Ovary (tissue), 9 donors: Measurements from ENCODE around the gene DNM2. TPM values are rescaled to one million over a fixed set of nuclear protein-coding genes. Genes with fewer than 3 reads are reported as not detected.

Source experiments
- DNase-seq, 5 donors: peaks; one replicate each; pipeline ENCODE4 v3.0.0-alpha.2; 2019 to 2020
- H3K27ac ChIP-seq, 2 donors: fragments of 200-600 bp; one replicate each; pipeline versions ENCODE4 v1.5.1 to v1.8.0; 2019 to 2022
- H3K27me3 ChIP-seq: fragments of 200-600 bp; one replicate; pipeline ENCODE4 v1.8.0; 2022
- H3K36me3 ChIP-seq: fragments of 200-600 bp; sonication (generic); one replicate; pipeline ENCODE4 v1.5.1; 2019
- H3K4me1 ChIP-seq: one replicate; pipeline ENCODE4 v1.8.1; 2013; ENCODE audit warnings: mild to moderate bottlenecking, moderate library complexity; ENCODE audit not compliant: insufficient read depth
- H3K4me3 ChIP-seq: fragments of 200-600 bp; sonication (generic); one replicate; pipeline ENCODE4 v1.5.1; 2017
- H3K9me3 ChIP-seq, 2 donors: fragments of 200-600 bp in 1 of 2; sonication (generic) in 1 of 2; one replicate each; pipeline versions ENCODE4 v1.5.1 to v1.8.1; 2013 to 2019; ENCODE audit warnings: mild to moderate bottlenecking in 1 of 2, moderate library complexity in 1 of 2
- EP300 ChIP-seq: sonication (generic); formaldehyde crosslinking; IDR thresholded peaks from one replicate; pipeline ENCODE4 v1.6.1; 2017; ENCODE audit warnings: antibody characterized with exemption
- POLR2A ChIP-seq: fragments of 450-650 bp; IDR thresholded peaks from one replicate; pipeline ENCODE4 v1.6.1; 2017; ENCODE audit warnings: antibody characterized with exemption, mild to moderate bottlenecking, moderate library complexity
- WGBS, 3 donors: extraction: QIAGEN DNeasy Blood & Tissue Kit in 1 of 3; methylation state at CpG; one replicate each; pipeline versions ENCODE4 v1.1.5 to v1.1.7; 2013 to 2017; 5-methylcytosine and 5-hydroxymethylcytosine counted together
- intact Hi-C, 4 donors: fragments of 100-400 bp; cut with DNase I; formaldehyde crosslinking; loops; one replicate each; pipeline versions ENCODE4 v1.11.0 to v1.15.1; 2022 to 2023
- polyA plus RNA-seq, 2 donors: library from polyadenylated mRNA; stranded (reverse); fragments of 200-250 nt in 1 of 2; fragments of 350-450 nt in 1 of 2; fragmentation: Illumina TruSeq in 1 of 2; extraction: RNeasy Lipid Tissue Mini Kit (QIAGEN cat#74804) in 1 of 2; gene quantifications; one replicate each; pipeline ENCODE4 v1.2.3, GENCODE V29; 2013 to 2014
- total RNA-seq, 7 donors: library from RNA; depleted of rRNA in 2 of 7; stranded (reverse); fragments of >200 nt in 2 of 7; fragmentation: NEBNext Ultra II Directional in 3 of 7; extraction: Animal tissue kit (Norgen Biotek cat#: 25700) in 3 of 7; gene quantifications; one replicate each; pipeline versions ENCODE4 v1.1.0 to v1.2.4, GENCODE V29; 2016 to 2023
- TF ChIP-seq, protein P1 (sequence below), 3 donors: fragments of 450-650 bp in 2 of 3; fragments of 200-600 bp in 1 of 3; IDR thresholded peaks; one replicate each; pipeline versions ENCODE4 v1.5.1 to v1.8.0; 2016 to 2022; ENCODE audit warnings: antibody characterized with exemption in 3 of 3, mild to moderate bottlenecking in 1 of 3
- donor health status: DM: no; HTN: no; CAD: no; lungs with moderate emphysema.
- donor health status: DM: no; HTN: no; CAD: no.
- donor health status: Bipolar disorder and iron deficiency.
- donor health status: DM: yes; HTN: yes; CAD: no.
- donor health status: DM: no; HTN: no; CAD: no.
- donor health status: DM: yes; HTN: yes; CAD: no.

Gene DNM2
- total and polyA plus RNA-seq, 9 donors: 51.1 to 121 (median 74.3) TPM

DNA sequence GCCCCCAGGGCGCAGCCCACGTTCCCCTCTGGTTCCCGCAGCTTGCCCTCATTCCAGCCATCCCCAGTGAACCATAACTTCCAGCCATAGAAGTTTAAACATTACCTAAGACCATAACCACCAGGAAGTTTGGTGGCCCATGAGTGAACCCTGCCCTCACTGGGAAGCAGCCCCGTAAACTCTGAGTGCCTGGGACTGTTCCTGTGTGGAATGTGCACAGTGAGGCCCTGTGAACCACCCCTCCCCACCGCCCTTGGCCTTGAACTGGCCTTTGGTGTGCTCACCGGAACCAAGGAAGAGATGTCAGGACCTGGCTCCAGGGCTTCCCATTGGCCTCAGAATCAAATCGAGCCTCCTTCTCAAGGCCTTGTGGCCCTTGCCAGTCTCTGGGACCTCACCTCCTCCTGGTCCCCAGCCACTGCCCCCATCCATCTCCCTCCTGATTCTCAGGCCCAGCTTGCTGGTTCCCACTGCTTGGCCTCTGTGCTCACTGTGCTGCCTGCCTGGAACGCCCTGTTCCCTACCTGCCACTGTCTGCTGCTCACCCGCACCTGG is 46.5 kb downstream of the DNM2 start:
- 52 to 59% (median 53%) methylated on average over 9 of the region's 9 CpGs for whole genome bisulfite sequencing, 3 donors
- intact Hi-C loops: no loop called here
- no peak for TF ChIP-seq POLR2A
- TF ChIP-seq, protein P1, sequence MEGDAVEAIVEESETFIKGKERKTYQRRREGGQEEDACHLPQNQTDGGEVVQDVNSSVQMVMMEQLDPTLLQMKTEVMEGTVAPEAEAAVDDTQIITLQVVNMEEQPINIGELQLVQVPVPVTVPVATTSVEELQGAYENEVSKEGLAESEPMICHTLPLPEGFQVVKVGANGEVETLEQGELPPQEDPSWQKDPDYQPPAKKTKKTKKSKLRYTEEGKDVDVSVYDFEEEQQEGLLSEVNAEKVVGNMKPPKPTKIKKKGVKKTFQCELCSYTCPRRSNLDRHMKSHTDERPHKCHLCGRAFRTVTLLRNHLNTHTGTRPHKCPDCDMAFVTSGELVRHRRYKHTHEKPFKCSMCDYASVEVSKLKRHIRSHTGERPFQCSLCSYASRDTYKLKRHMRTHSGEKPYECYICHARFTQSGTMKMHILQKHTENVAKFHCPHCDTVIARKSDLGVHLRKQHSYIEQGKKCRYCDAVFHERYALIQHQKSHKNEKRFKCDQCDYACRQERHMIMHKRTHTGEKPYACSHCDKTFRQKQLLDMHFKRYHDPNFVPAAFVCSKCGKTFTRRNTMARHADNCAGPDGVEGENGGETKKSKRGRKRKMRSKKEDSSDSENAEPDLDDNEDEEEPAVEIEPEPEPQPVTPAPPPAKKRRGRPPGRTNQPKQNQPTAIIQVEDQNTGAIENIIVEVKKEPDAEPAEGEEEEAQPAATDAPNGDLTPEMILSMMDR (IDR thresholded peaks at IDR 0.05): no peak
- TF ChIP-seq EP300: no peak
- Histone ChIP-seq H3K36me3 (no peaks in the 10 kb centered on the region), H3K4me3 (no peak overlapping the region), H3K4me1 (peaks cover 23% of the 10 kb centered on the region), H3K27ac (no peak overlapping the region), H3K27me3 (no peaks in the 10 kb centered on the region), H3K9me3 (no peaks in the 10 kb centered on the region)
- peak in 2 of 5 donors; percentile 51 to 80 for DNase-seq

DNA sequence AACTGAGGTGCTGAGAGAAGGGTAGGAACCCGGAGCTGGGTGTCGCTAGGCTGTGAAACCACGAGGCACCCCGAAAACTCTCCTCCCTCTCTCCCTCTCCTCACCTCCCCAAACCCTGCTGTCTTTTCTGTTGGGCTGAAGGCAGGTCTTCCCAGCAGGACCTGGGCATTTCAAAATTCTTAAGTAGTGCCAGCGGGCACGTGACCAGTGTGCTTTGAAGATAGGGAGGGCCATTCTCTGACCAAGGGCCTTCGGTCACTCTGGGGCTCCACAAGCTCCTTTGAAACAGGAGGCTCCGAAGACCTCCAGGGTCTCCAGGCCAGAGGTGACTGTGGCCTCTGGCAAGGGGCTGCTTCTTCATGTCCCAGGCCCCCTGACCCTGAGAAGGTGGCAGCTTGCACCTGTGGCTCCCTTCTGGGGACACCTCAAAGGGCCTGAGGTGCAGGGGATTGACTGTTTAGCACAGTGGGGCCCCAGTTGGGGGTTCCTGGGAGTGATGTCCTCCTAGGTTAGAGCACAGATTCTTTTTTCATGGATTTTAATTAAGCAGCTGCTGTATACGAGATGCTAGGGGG is 48.3 kb downstream of the DNM2 start:
- Histone ChIP-seq H3K27ac (peak overlapping the region in 1 of 2 donors; percentile 28), H3K9me3 (no peaks in the 10 kb centered on the region), H3K27me3 (no peaks in the 10 kb centered on the region), H3K36me3 (no peaks in the 10 kb centered on the region), H3K4me3 (no peak overlapping the region), H3K4me1 (peaks cover 26% of the 10 kb centered on the region)
- DNase-seq: no peak
- WGBS, 3 donors: 72 to 82% (median 77%) methylated on average over 9 of the region's 9 CpGs
- intact Hi-C loops: loop anchor here in 1 of 4 donors (5.0 kb wide), 2 partner anchors 49 to 96 kb away; partner anchors contain the start of gene DNM2
- TF ChIP-seq EP300 (no peak), POLR2A (no peak)
- TF ChIP-seq, protein P1 (IDR thresholded peaks at IDR 0.05): no peak

GRCh38 chr19:10766671-10767201 is 48.9 kb downstream of the DNM2 start:
- Histone ChIP-seq H3K27ac (peak overlapping the region in 1 of 2 donors; percentile 28), H3K4me1 (peaks cover 26% of the 10 kb centered on the region), H3K27me3 (no peaks in the 10 kb centered on the region), H3K4me3 (no peak overlapping the region), H3K9me3 (no peaks in the 10 kb centered on the region), H3K36me3 (no peaks in the 10 kb centered on the region)
- 21 to 25% (median 24%) methylated on average over 9 to 10 of the region's 10 CpGs for WGBS, 3 donors
- intact Hi-C loops: loop anchor here in 1 of 4 donors (5.0 kb wide), 2 partner anchors 49 to 96 kb away; partner anchors contain the start of gene DNM2
- TF ChIP-seq, protein P1 (IDR thresholded peaks at IDR 0.05): no peak
- no peak for TF ChIP-seq EP300
- TF ChIP-seq POLR2A: no peak
- DNase-seq: peak in 4 of 5 donors; percentile 30 to 61 (median 44)

- no peak overlapping the region for H3K4me3 ChIP-seq
- no peak overlapping the region for H3K27ac ChIP-seq
- intact Hi-C loops: loop anchor here in 1 of 4 donors (5.0 kb wide), 2 partner anchors 50 to 95 kb away; partner anchors contain the start of gene DNM2
- H3K4me1 ChIP-seq: peaks cover 26% of the 10 kb centered on the region
- 87 to 90% (median 87%) methylated on average over 10 of the region's 10 CpGs for WGBS, 3 donors
- TF ChIP-seq, protein P1 (IDR thresholded peaks at IDR 0.05): no peak
- no peak for TF ChIP-seq EP300
- H3K27me3 ChIP-seq: no peaks in the 10 kb centered on the region
- DNase-seq: no peak
- H3K36me3 ChIP-seq: no peaks in the 10 kb centered on the region
- H3K9me3 ChIP-seq: no peaks in the 10 kb centered on the region
Observed at GRCh38 chr19:10767726-10768125, 49.8 kb downstream of the DNM2 start.
